ENCODE data around the gene ATG3.

The ATG3 gene

GRCh38 chr3:112508860-112509259, 52.9 kb downstream of the ATG3 start:
- no peak for TF ChIP-seq CTCF (IDR thresholded peaks at IDR 0.05; ENCODE audit: insufficient read depth, low read length, missing control alignments)
- no peak overlapping the region for H3K4me3 ChIP-seq (ENCODE audit: low read depth, low read length)
- ChIA-PET CTCF (interaction anchor here (1.0 to 1.7 kb wide), 2 partner anchors 11 to 216 kb away, joined by 4 read pairs; no protein-coding TSS in a partner anchor), POLR2A (no interaction called here)
- DNase-seq (ENCODE audit: low read depth, low spot score), result no peak

- no peak overlapping the region for H3K4me3 ChIP-seq (ENCODE audit: low read depth, low read length)
- DNase-seq (ENCODE audit: low read depth, low spot score), result no peak
- ChIA-PET POLR2A (no interaction called here), CTCF (interaction anchor here (1.0 to 1.7 kb wide), 2 partner anchors 12 to 216 kb away, joined by 4 read pairs; no protein-coding TSS in a partner anchor)
- TF ChIP-seq CTCF (IDR thresholded peaks at IDR 0.05; ENCODE audit: insufficient read depth, low read length, missing control alignments), result no peak
Observed at GRCh38 chr3:112508261-112508660, 53.5 kb downstream of the ATG3 start.

- ChIA-PET POLR2A (no interaction called here), CTCF (no interaction called here)
Observed at GRCh38 chr3:112505907-112506306, 55.9 kb downstream of the ATG3 start.

GRCh38 chr3:112504123-112504522, 57.6 kb downstream of the ATG3 start:
- ChIA-PET CTCF (interaction anchor here (1.4 kb wide), 1 partner anchor 15 kb away, joined by 4 read pairs; no protein-coding TSS in a partner anchor), POLR2A (no interaction called here)
- DNase-seq (ENCODE audit: low read depth, low spot score), result no peak
- TF ChIP-seq CTCF (IDR thresholded peaks at IDR 0.05; ENCODE audit: insufficient read depth, low read length, missing control alignments), result no peak
- no peak overlapping the region for H3K4me3 ChIP-seq (ENCODE audit: low read depth, low read length)

More at GRCh38 chr3:112505907-112506306, 55.9 kb downstream of the ATG3 start:
- no peak for DNase-seq (ENCODE audit: low read depth, low spot score)
- TF ChIP-seq CTCF (IDR thresholded peaks at IDR 0.05; ENCODE audit: insufficient read depth, low read length, missing control alignments), result no peak
- H3K4me3 ChIP-seq (ENCODE audit: low read depth, low read length), result no peak overlapping the region

- POLR2A ChIA-PET, result no interaction called here
- CTCF ChIA-PET, result interaction anchor here (1.4 kb wide), 1 partner anchor 15 kb away, joined by 4 read pairs; no protein-coding TSS in a partner anchor
- H3K4me3 ChIP-seq (ENCODE audit: low read depth, low read length), result no peak overlapping the region
- TF ChIP-seq CTCF (IDR thresholded peaks at IDR 0.05; ENCODE audit: insufficient read depth, low read length, missing control alignments), result no peak
- DNase-seq (ENCODE audit: low read depth, low spot score), result no peak
Observed at GRCh38 chr3:112503304-112503972, 58.3 kb downstream of the ATG3 start.

- TF ChIP-seq CTCF (IDR thresholded peaks at IDR 0.05; ENCODE audit: insufficient read depth, low read length, missing control alignments), result no peak
Observed at GRCh38 chr3:112500621-112501020, 61.1 kb downstream of the ATG3 start.

More at GRCh38 chr3:112500621-112501020, 61.1 kb downstream of the ATG3 start:
- DNase-seq (ENCODE audit: low read depth, low spot score), result no peak
- ChIA-PET CTCF (interaction anchor here (1.1 kb wide), 1 partner anchor 14 kb away, joined by 3 read pairs; no protein-coding TSS in a partner anchor), POLR2A (no interaction called here)
- no peak overlapping the region for H3K4me3 ChIP-seq (ENCODE audit: low read depth, low read length)

All from AG04449 (cell line).